CD8-positive, alpha-beta memory T cell (primary cell): ENCODE results near the gene SLC24A3. TPM values are rescaled to one million over a fixed set of nuclear protein-coding genes. Genes with fewer than 3 reads are reported as not detected.

Experiments used
- CTCF ChIA-PET: fragments of 350-600 bp; sonication (Branson Sonifier 250); formaldehyde crosslinking; loops from one replicate; lab custom pipeline; 2021; ENCODE audit warnings: antibody characterized with exemption; lab: Charles Lee
- POLR2A ChIA-PET: fragments of 350-600 bp; sonication (Branson Sonifier 250); formaldehyde crosslinking; loops from one replicate; lab custom pipeline; 2021; ENCODE audit warnings: antibody characterized with exemption; lab: Charles Lee
- DNase-seq, 5 donors: peaks; one replicate each; pipeline versions ENCODE4 v3.0.0 to v3.0.0-alpha.2; 2020 to 2022; ENCODE audit warnings: mixed read lengths in 1 of 5
- H3K27ac ChIP-seq: one replicate; pipeline ENCODE4 v1.7.0; 2013; ENCODE audit warnings: low read depth, mild to moderate bottlenecking, low read length, moderate library complexity
- H3K27me3 ChIP-seq: 2 replicates; pipeline ENCODE4 v1.7.0; 2013; ENCODE audit warnings: low read length, mild to moderate bottlenecking; ENCODE audit not compliant: insufficient read depth, poor library complexity, severe bottlenecking
- H3K36me3 ChIP-seq: 2 replicates; pipeline ENCODE4 v1.7.0; 2013; ENCODE audit warnings: mild to moderate bottlenecking, low read length, moderate library complexity; ENCODE audit not compliant: insufficient read depth
- H3K4me1 ChIP-seq: 2 replicates; pipeline ENCODE4 v1.7.0; 2013; ENCODE audit warnings: mild to moderate bottlenecking, low read length, moderate library complexity; ENCODE audit not compliant: insufficient read depth
- H3K4me3 ChIP-seq: 2 replicates; pipeline ENCODE4 v1.7.0; 2013; ENCODE audit warnings: mild to moderate bottlenecking, low read length
- H3K9me3 ChIP-seq: 2 replicates; pipeline ENCODE4 v1.7.0; 2013; ENCODE audit warnings: mild to moderate bottlenecking, low read length
- H3K27ac Mint-ChIP-seq, 8 donors: one replicate each; pipeline ENCODE4 v1.8.0; 2020 to 2021; ENCODE audit warnings: mixed read lengths in 8 of 8, mild to moderate bottlenecking in 6 of 8, inconsistent platforms in 3 of 8, moderate library complexity in 3 of 8
- H3K27me3 Mint-ChIP-seq, 2 donors: one replicate each; pipeline ENCODE4 v1.8.0; 2020 to 2021; ENCODE audit warnings: mixed read lengths in 2 of 2, mild to moderate bottlenecking in 1 of 2, moderate library complexity in 1 of 2
- H3K36me3 Mint-ChIP-seq, 3 donors: one replicate each; pipeline ENCODE4 v1.8.0; 2020 to 2021; ENCODE audit warnings: mixed read lengths in 3 of 3, inconsistent platforms in 1 of 3, mild to moderate bottlenecking in 1 of 3
- H3K4me1 Mint-ChIP-seq, 3 donors: one replicate each; pipeline ENCODE4 v1.8.0; 2020 to 2021; ENCODE audit warnings: mixed read lengths in 3 of 3, inconsistent platforms in 1 of 3, mild to moderate bottlenecking in 1 of 3
- H3K4me3 Mint-ChIP-seq, 7 donors: one replicate each; pipeline ENCODE4 v1.8.0; 2020 to 2021; ENCODE audit warnings: mixed read lengths in 7 of 7, mild to moderate bottlenecking in 6 of 7, moderate library complexity in 4 of 7, inconsistent platforms in 2 of 7
- H3K9me3 Mint-ChIP-seq, 5 donors: one replicate each; pipeline ENCODE4 v1.8.0; 2020 to 2022; ENCODE audit warnings: mixed read lengths in 5 of 5, mild to moderate bottlenecking in 3 of 5, moderate library complexity in 2 of 5, inconsistent platforms in 1 of 5
- polyA plus RNA-seq: library from polyadenylated mRNA; unstranded; fragments of 300-500 nt; fragmentation: Illumina TruSeq; gene quantifications from one replicate; pipeline ENCODE4 v1.2.3, GENCODE V29; 2021
- total RNA-seq, 2 experiments: library from RNA; stranded (reverse); gene quantifications; one replicate each; pipeline ENCODE4 v1.2.3, GENCODE V29; 2021

SLC24A3 gene
- total and polyA plus RNA-seq, 3 experiments from 2014 or later: not detected

- no peaks in the 10 kb centered on the region for H3K36me3 ChIP-seq
- no peaks in the 10 kb centered on the region for H3K9me3 ChIP-seq
- peaks cover 3% of the 10 kb centered on the region for H3K27me3 ChIP-seq
- no peak for DNase-seq
- Mint-ChIP-seq H3K9me3 (peaks cover 0 to 2% (median 2%) of the 10 kb centered on the region in 5 donors), H3K36me3 (no peaks in the 10 kb centered on the region), H3K4me3 (no peak overlapping the region), H3K27me3 (peaks cover 22 to 38% of the 10 kb centered on the region in 2 donors), H3K27ac (no peak overlapping the region), H3K4me1 (peaks cover 0 to 6% (median 0%) of the 10 kb centered on the region in 3 donors)
- no peak overlapping the region for H3K27ac ChIP-seq
- ChIA-PET POLR2A (no interaction called here), CTCF (interaction anchor here (1.0 to 1.2 kb wide), 2 partner anchors 21 to 376 kb away, joined by 3 read pairs; no protein-coding TSS in a partner anchor)
- no peaks in the 10 kb centered on the region for H3K4me1 ChIP-seq
- H3K4me3 ChIP-seq: no peak overlapping the region
These were observed 4.9 kb upstream of the SLC24A3 start for GRCh38 chr20:19207541-19207940.

- no peak for DNase-seq
- H3K4me3 Mint-ChIP-seq: no peak overlapping the region
- peaks cover 3% of the 10 kb centered on the region for H3K27me3 ChIP-seq
- no peaks in the 10 kb centered on the region for H3K36me3 Mint-ChIP-seq
- POLR2A ChIA-PET: no interaction called here
- H3K27me3 Mint-ChIP-seq: peaks cover 25 to 47% of the 10 kb centered on the region in 2 donors
- H3K9me3 ChIP-seq: no peaks in the 10 kb centered on the region
- no peaks in the 10 kb centered on the region for H3K4me1 ChIP-seq
- CTCF ChIA-PET: no interaction called here
- H3K4me1 Mint-ChIP-seq: peaks cover 0 to 11% (median 0%) of the 10 kb centered on the region in 3 donors
- H3K9me3 Mint-ChIP-seq: peaks cover 0 to 9% (median 2%) of the 10 kb centered on the region in 5 donors
- H3K36me3 ChIP-seq: no peaks in the 10 kb centered on the region
- no peak overlapping the region for H3K27ac ChIP-seq
- no peak overlapping the region for H3K27ac Mint-ChIP-seq
- no peak overlapping the region for H3K4me3 ChIP-seq
These were observed 1.9 kb upstream of the SLC24A3 start for GRCh38 chr20:19210391-19211155.

- POLR2A ChIA-PET: no interaction called here
- no peaks in the 10 kb centered on the region for H3K36me3 Mint-ChIP-seq
- no peak for DNase-seq
- CTCF ChIA-PET: no interaction called here
- peaks cover 3% of the 10 kb centered on the region for H3K27me3 ChIP-seq
- H3K36me3 ChIP-seq: no peaks in the 10 kb centered on the region
- H3K27ac ChIP-seq: no peak overlapping the region
- H3K4me1 Mint-ChIP-seq: peaks cover 0 to 11% (median 0%) of the 10 kb centered on the region in 3 donors
- peaks cover 25 to 44% of the 10 kb centered on the region in 2 donors for H3K27me3 Mint-ChIP-seq
- peak overlapping the region in 1 of 8 donors; percentile 29 for H3K27ac Mint-ChIP-seq
- H3K4me3 Mint-ChIP-seq: peak overlapping the region in 1 of 7 donors; percentile 14
- H3K9me3 ChIP-seq: no peaks in the 10 kb centered on the region
- no peaks in the 10 kb centered on the region for H3K4me1 ChIP-seq
- peaks cover 0 to 9% (median 2%) of the 10 kb centered on the region in 5 donors for H3K9me3 Mint-ChIP-seq
- no peak overlapping the region for H3K4me3 ChIP-seq
These were observed 1.2 kb upstream of the SLC24A3 start for GRCh38 chr20:19211252-19211651.

- no peaks in the 10 kb centered on the region for H3K36me3 Mint-ChIP-seq
- Histone ChIP-seq H3K9me3 (no peaks in the 10 kb centered on the region), H3K36me3 (no peaks in the 10 kb centered on the region), H3K4me1 (no peaks in the 10 kb centered on the region), H3K4me3 (no peak overlapping the region), H3K27ac (no peak overlapping the region), H3K27me3 (peaks cover 3% of the 10 kb centered on the region)
- peak overlapping the region in 1 of 7 donors; percentile 14 for H3K4me3 Mint-ChIP-seq
- peaks cover 0 to 11% (median 0%) of the 10 kb centered on the region in 3 donors for H3K4me1 Mint-ChIP-seq
- no peak for DNase-seq
- POLR2A ChIA-PET: no interaction called here
- H3K27me3 Mint-ChIP-seq: peaks cover 25 to 47% of the 10 kb centered on the region in 2 donors
- CTCF ChIA-PET: no interaction called here
- peak overlapping the region in 1 of 8 donors; percentile 29 for H3K27ac Mint-ChIP-seq
- H3K9me3 Mint-ChIP-seq: peaks cover 0 to 9% (median 2%) of the 10 kb centered on the region in 5 donors
These were observed 577 bp upstream of the SLC24A3 start for GRCh38 chr20:19211661-19212468.

GRCh38 chr20:19212821-19213502 lies 520 bp downstream of the SLC24A3 start:
- H3K4me1 ChIP-seq: no peaks in the 10 kb centered on the region
- H3K9me3 ChIP-seq: no peaks in the 10 kb centered on the region
- Mint-ChIP-seq H3K4me1 (peaks cover 0 to 11% (median 0%) of the 10 kb centered on the region in 3 donors), H3K4me3 (peak overlapping the region in 1 of 7 donors; percentile 63), H3K27ac (no peak overlapping the region), H3K36me3 (no peaks in the 10 kb centered on the region), H3K9me3 (peaks cover 0 to 9% (median 2%) of the 10 kb centered on the region in 5 donors), H3K27me3 (peaks cover 31 to 54% of the 10 kb centered on the region in 2 donors)
- ChIA-PET POLR2A (no interaction called here), CTCF (no interaction called here)
- peaks cover 2% of the 10 kb centered on the region for H3K27me3 ChIP-seq
- H3K36me3 ChIP-seq: no peaks in the 10 kb centered on the region
- H3K4me3 ChIP-seq: no peak overlapping the region
- no peak overlapping the region for H3K27ac ChIP-seq
- no peak for DNase-seq

GRCh38 chr20:19213946-19214490 lies 1.6 kb downstream of the SLC24A3 start:
- CTCF ChIA-PET: no interaction called here
- Mint-ChIP-seq H3K4me1 (peaks cover 0 to 11% (median 0%) of the 10 kb centered on the region in 3 donors), H3K4me3 (peak overlapping the region in 1 of 7 donors; percentile 41), H3K27me3 (peaks cover 31 to 49% of the 10 kb centered on the region in 2 donors), H3K9me3 (peaks cover 0 to 9% (median 0%) of the 10 kb centered on the region in 5 donors), H3K27ac (peak overlapping the region in 1 of 8 donors; percentile 44), H3K36me3 (no peaks in the 10 kb centered on the region)
- Histone ChIP-seq H3K36me3 (no peaks in the 10 kb centered on the region), H3K27me3 (no peaks in the 10 kb centered on the region), H3K4me1 (no peaks in the 10 kb centered on the region), H3K9me3 (no peaks in the 10 kb centered on the region), H3K27ac (no peak overlapping the region), H3K4me3 (no peak overlapping the region)
- DNase-seq: no peak
- POLR2A ChIA-PET: no interaction called here

- ChIA-PET POLR2A (no interaction called here), CTCF (interaction anchor here (0.9 kb wide), 1 partner anchor 65 kb away, joined by 3 read pairs; no protein-coding TSS in a partner anchor)
- Mint-ChIP-seq H3K27ac (no peak overlapping the region), H3K4me1 (peaks cover 0 to 5% (median 0%) of the 10 kb centered on the region in 3 donors), H3K27me3 (peaks cover 13 to 32% of the 10 kb centered on the region in 2 donors), H3K4me3 (no peak overlapping the region), H3K9me3 (peaks cover 0 to 9% (median 0%) of the 10 kb centered on the region in 5 donors), H3K36me3 (no peaks in the 10 kb centered on the region)
- DNase-seq: no peak
- Histone ChIP-seq H3K4me1 (no peaks in the 10 kb centered on the region), H3K36me3 (no peaks in the 10 kb centered on the region), H3K27ac (no peak overlapping the region), H3K4me3 (no peak overlapping the region), H3K9me3 (no peaks in the 10 kb centered on the region), H3K27me3 (no peaks in the 10 kb centered on the region)
These were observed 6.0 kb downstream of the SLC24A3 start for GRCh38 chr20:19218411-19218810.
